Naive thymus-derived CD4-positive, alpha-beta T cell (primary cell): ENCODE measurements around the gene GNB3. TPM values are rescaled to one million over a fixed set of nuclear protein-coding genes. Genes with fewer than 3 reads are reported as not detected.
"Not testable (repeated sequence)": the region's sequence is repeated elsewhere in the genome, so short reads cannot be mapped to it uniquely, and the experiment has no call there.

Source experiments
- ATAC-seq: fragments of 150-1000 bp; cut with Tn5 transposase; 2 replicates; pipeline ENCODE4 v1.10.0; 2021; ENCODE audit warnings: mild to moderate bottlenecking, moderate library complexity
- CTCF ChIA-PET: fragments of 350-600 bp; sonication (Branson Sonifier 250); formaldehyde crosslinking; loops from one replicate; lab custom pipeline; 2021; ENCODE audit warnings: antibody characterized with exemption; lab: Charles Lee
- POLR2A ChIA-PET: fragments of 350-600 bp; sonication (Branson Sonifier 250); formaldehyde crosslinking; loops from one replicate; lab custom pipeline; 2021; ENCODE audit warnings: antibody characterized with exemption, inconsistent platforms; lab: Charles Lee
- DNase-seq, 9 donors: peaks; one replicate each; pipeline versions ENCODE4 v3.0.0 to v3.0.0-alpha.2; 2020 to 2022; ENCODE audit warnings: mixed read lengths in 1 of 9
- H3K27ac ChIP-seq: one replicate; pipeline ENCODE4 v1.7.0; 2013; ENCODE audit warnings: mild to moderate bottlenecking, low read depth, low read length, moderate library complexity
- H3K27me3 ChIP-seq, 2 donors: one replicate each; pipeline ENCODE4 v1.7.0; 2013; ENCODE audit warnings: low read length in 2 of 2, mild to moderate bottlenecking in 2 of 2, moderate library complexity in 2 of 2; ENCODE audit not compliant: control insufficient read depth in 2 of 2, insufficient read depth in 2 of 2
- H3K36me3 ChIP-seq, 3 experiments: 1 replicate in 2 of 3; 2 replicates in 1 of 3; pipeline ENCODE4 v1.7.0; 2013; ENCODE audit warnings: low read length in 3 of 3, mild to moderate bottlenecking in 3 of 3, moderate library complexity in 1 of 3; ENCODE audit not compliant: insufficient read depth in 3 of 3, control insufficient read depth in 2 of 3
- H3K4me1 ChIP-seq, 2 donors: one replicate each; pipeline ENCODE4 v1.7.0; 2013; ENCODE audit warnings: low read length in 2 of 2, mild to moderate bottlenecking in 2 of 2, moderate library complexity in 1 of 2; ENCODE audit not compliant: control insufficient read depth in 2 of 2, insufficient read depth in 2 of 2
- H3K4me3 ChIP-seq: 2 replicates; pipeline ENCODE4 v1.7.0; 2013; ENCODE audit warnings: mild to moderate bottlenecking, low read length
- H3K9me3 ChIP-seq, 3 experiments: 1 replicate in 2 of 3; 2 replicates in 1 of 3; pipeline ENCODE4 v1.7.0; 2013; ENCODE audit warnings: low read length in 3 of 3; ENCODE audit not compliant: control insufficient read depth in 2 of 3
- H3K27ac Mint-ChIP-seq, 9 donors: one replicate each; pipeline ENCODE4 v1.8.0; 2020 to 2022; ENCODE audit warnings: mixed read lengths in 9 of 9, mild to moderate bottlenecking in 8 of 9, moderate library complexity in 5 of 9, inconsistent platforms in 2 of 9
- H3K27me3 Mint-ChIP-seq, 5 donors: one replicate each; pipeline ENCODE4 v1.8.0; 2021 to 2022; ENCODE audit warnings: mixed read lengths in 5 of 5, mild to moderate bottlenecking in 1 of 5
- H3K36me3 Mint-ChIP-seq, 5 donors: one replicate each; pipeline ENCODE4 v1.8.0; 2020 to 2022; ENCODE audit warnings: mixed read lengths in 5 of 5, mild to moderate bottlenecking in 3 of 5, inconsistent platforms in 1 of 5
- H3K4me1 Mint-ChIP-seq, 7 donors: one replicate each; pipeline ENCODE4 v1.8.0; 2020 to 2022; ENCODE audit warnings: mixed read lengths in 7 of 7, mild to moderate bottlenecking in 3 of 7, inconsistent platforms in 1 of 7
- H3K4me3 Mint-ChIP-seq, 10 donors: one replicate each; pipeline ENCODE4 v1.8.0; 2020 to 2022; ENCODE audit warnings: mild to moderate bottlenecking in 10 of 10, mixed read lengths in 10 of 10, moderate library complexity in 6 of 10, inconsistent platforms in 2 of 10
- H3K9me3 Mint-ChIP-seq, 11 donors: one replicate each; pipeline ENCODE4 v1.8.0; 2020 to 2022; ENCODE audit warnings: mixed read lengths in 11 of 11, mild to moderate bottlenecking in 4 of 11, inconsistent platforms in 1 of 11, moderate library complexity in 1 of 11
- intact Hi-C, 2 donors: fragments of 100-400 bp; cut with micrococcal nuclease; formaldehyde crosslinking; loops; one replicate each; pipeline ENCODE4 v1.15.1; 2023
- polyA plus RNA-seq, 2 donors: library from polyadenylated mRNA; unstranded; fragments of 300-500 nt; fragmentation: Illumina TruSeq; gene quantifications; one replicate each; pipeline ENCODE4 v1.2.3, GENCODE V29; 2021
- total RNA-seq, 6 experiments: library from RNA in 5 of 6; stranded (reverse) in 5 of 6; gene quantifications; 1 replicate in 5 of 6; 2 replicates in 1 of 6; pipeline ENCODE4 v1.2.3 and lab custom pipeline; 2021 to 2026

Gene GNB3
- total and polyA plus RNA-seq, 7 experiments from 2014 or later, result 0.23 to 11.8 (median 2.5) TPM; not detected in 1

GRCh38 chr12:6869049-6870021 lies 28.6 kb downstream of the GNB3 start:
- ChIA-PET CTCF (interaction anchor here (0.6 to 6.9 kb wide), 27 partner anchors 9 to 243 kb away, joined by 3 to 45 read pairs (median 4); partner anchors contain the start of genes C12orf57, C1RL, CDCA3 and ENO2), POLR2A (interaction anchor here (0.6 to 6.5 kb wide), 26 partner anchors 8 to 436 kb away, joined by 3 to 90 read pairs (median 4); partner anchors contain the start of genes C12orf57, CDCA3, MLF2 and P3H3)
- intact Hi-C loops, result loop anchor here (1.0 to 5.0 kb wide), 16 partner anchors 45 to 1828 kb away; partner anchors contain the start of genes C1R (in 2 of the 2), C12orf57 (in 1 of the 2), C1RL (in 1 of the 2) and ENO2 (in 1 of the 2)
- peaks cover 39 to 42% of the 10 kb centered on the region in 2 donors for H3K4me1 ChIP-seq
- H3K36me3 ChIP-seq, result peaks cover 0 to 43% (median 6%) of the 10 kb centered on the region in 3 experiments
- H3K4me1 Mint-ChIP-seq, result peaks cover 36 to 59% (median 48%) of the 10 kb centered on the region in 7 donors
- peak overlapping the region; percentile 82 for H3K27ac ChIP-seq
- no peaks in the 10 kb centered on the region for H3K9me3 ChIP-seq
- peak; percentile 72 to 89 (median 81) for DNase-seq
- peak; percentile 16 for ATAC-seq
- H3K4me3 Mint-ChIP-seq, result peak overlapping the region; percentile 87 to 93 (median 89)
- peak overlapping the region; percentile 74 to 90 (median 80) for H3K27ac Mint-ChIP-seq
- peaks cover 0 to 52% (median 9%) of the 10 kb centered on the region in 5 donors for H3K36me3 Mint-ChIP-seq
- no peak overlapping the region for H3K4me3 ChIP-seq
- H3K27me3 ChIP-seq, result no peaks in the 10 kb centered on the region
- no peaks in the 10 kb centered on the region for H3K9me3 Mint-ChIP-seq
- no peaks in the 10 kb centered on the region for H3K27me3 Mint-ChIP-seq

- Mint-ChIP-seq H3K4me3 (peak overlapping the region in 8 of 10 donors; percentile 14 to 95 (median 60)), H3K27ac (peak overlapping the region in 8 of 9 donors; percentile 40 to 94 (median 66)), H3K36me3 (peaks cover 0 to 49% (median 5%) of the 10 kb centered on the region in 5 donors), H3K4me1 (peaks cover 36 to 62% (median 53%) of the 10 kb centered on the region in 7 donors)
- not testable (repeated sequence) for DNase-seq, H3K9me3 ChIP-seq, ATAC-seq, H3K4me3 ChIP-seq, H3K27me3 ChIP-seq, H3K27me3 Mint-ChIP-seq, H3K9me3 Mint-ChIP-seq
- intact Hi-C loops, result loop anchor here in 1 of 2 donors (5.0 kb wide), 2 partner anchors 378 to 1827 kb away; partner anchors contain the start of genes MRPL51, NCAPD2 and RIMKLB
- ChIA-PET CTCF (interaction anchor here (0.5 to 6.9 kb wide), 12 partner anchors 15 to 238 kb away, joined by 3 to 45 read pairs (median 5); partner anchors contain the start of genes C12orf57, C1RL, CDCA3 and RNU7-1), POLR2A (interaction anchor here (0.6 to 4.4 kb wide), 5 partner anchors 9 to 75 kb away, joined by 3 to 46 read pairs (median 4); partner anchors contain the start of genes C12orf57, RNU7-1 and USP5)
- Histone ChIP-seq H3K36me3 (peaks cover 3 to 33% (median 6%) of the 10 kb centered on the region in 3 experiments), H3K4me1 (peaks cover 39 to 42% of the 10 kb centered on the region in 2 donors), H3K27ac (peak overlapping the region; percentile 77)
Measured at GRCh38 chr12:6870304-6870703, 29.6 kb downstream of the GNB3 start.

- Mint-ChIP-seq H3K27me3 (no peaks in the 10 kb centered on the region), H3K4me1 (peaks cover 37 to 62% (median 53%) of the 10 kb centered on the region in 7 donors), H3K4me3 (peak overlapping the region; percentile 87 to 95 (median 91)), H3K9me3 (no peaks in the 10 kb centered on the region), H3K27ac (peak overlapping the region; percentile 74 to 94 (median 88)), H3K36me3 (peaks cover 0 to 45% (median 3%) of the 10 kb centered on the region in 5 donors)
- Histone ChIP-seq H3K27me3 (no peaks in the 10 kb centered on the region), H3K4me3 (peak overlapping the region; percentile 98), H3K4me1 (peaks cover 39 to 42% of the 10 kb centered on the region in 2 donors), H3K9me3 (no peaks in the 10 kb centered on the region), H3K27ac (peak overlapping the region; percentile 77), H3K36me3 (peaks cover 3 to 32% (median 6%) of the 10 kb centered on the region in 3 experiments)
- ATAC-seq (no peak), DNase-seq (peak in 1 of 9 donors; percentile 58)
- POLR2A ChIA-PET, result interaction anchor here (0.5 to 4.6 kb wide), 10 partner anchors 17 to 148 kb away, joined by 3 to 70 read pairs (median 10); partner anchors contain the start of genes C12orf57, CDCA3, LPCAT3 and MLF2
- CTCF ChIA-PET, result interaction anchor here (0.6 to 6.9 kb wide), 12 partner anchors 8 to 237 kb away, joined by 3 to 45 read pairs (median 12); partner anchors contain the start of genes C1RL, CDCA3 and USP5
- intact Hi-C loops, result loop anchor here in 1 of 2 donors (5.0 kb wide), 2 partner anchors 379 to 1826 kb away; partner anchors contain the start of genes MRPL51, NCAPD2 and RIMKLB
Measured at GRCh38 chr12:6871052-6871957, 30.6 kb downstream of the GNB3 start.

GRCh38 chr12:6872073-6873048 lies 31.6 kb downstream of the GNB3 start:
- intact Hi-C loops, result loop anchor here (1.0 to 5.0 kb wide), 21 partner anchors 19 to 1825 kb away; partner anchors contain the start of genes EMG1 (in 2 of the 2), ENO2 (in 2 of the 2), LPCAT3 (in 2 of the 2) and LRRC23 (in 2 of the 2)
- ATAC-seq, result peak; percentile 61

More at GRCh38 chr12:6872073-6873048, 31.6 kb downstream of the GNB3 start:
- Histone ChIP-seq H3K36me3 (peaks cover 3 to 32% (median 6%) of the 10 kb centered on the region in 3 experiments), H3K27me3 (no peaks in the 10 kb centered on the region), H3K27ac (peak overlapping the region; percentile 77), H3K4me3 (peak overlapping the region; percentile 98), H3K9me3 (no peaks in the 10 kb centered on the region), H3K4me1 (peaks cover 35 to 36% of the 10 kb centered on the region in 2 donors)
- Mint-ChIP-seq H3K27me3 (no peaks in the 10 kb centered on the region), H3K36me3 (peaks cover 0 to 48% (median 3%) of the 10 kb centered on the region in 5 donors), H3K4me1 (peaks cover 37 to 62% (median 51%) of the 10 kb centered on the region in 7 donors), H3K27ac (peak overlapping the region; percentile 74 to 94 (median 88)), H3K9me3 (no peaks in the 10 kb centered on the region), H3K4me3 (peak overlapping the region; percentile 87 to 95 (median 91))
- POLR2A ChIA-PET, result interaction anchor here (0.5 to 4.6 kb wide), 43 partner anchors 8 to 317 kb away, joined by 3 to 70 read pairs (median 4); partner anchors contain the start of genes C12orf57, CD4, CDCA3 and ENO2
- CTCF ChIA-PET, result interaction anchor here (0.6 to 6.9 kb wide), 34 partner anchors 9 to 241 kb away, joined by 3 to 45 read pairs (median 4); partner anchors contain the start of genes C12orf57, C1RL, CDCA3 and LRRC23
- DNase-seq, result peak; percentile 66 to 92 (median 79)
